A673 (cell line): ENCODE data around the gene HDAC8. TPM values are rescaled to one million over a fixed set of nuclear protein-coding genes. Genes with fewer than 3 reads are reported as not detected.

Source experiments
- BruUV-seq: library from RNA; stranded (reverse); fragments of 400-500 nt; replicated peaks from 2 replicates; lab custom pipeline; 2021; lab: Mats Ljungman, UMichigan
- CTCF ChIA-PET: fragments of 300-600 bp; sonication (Branson Sonifier 250); formaldehyde crosslinking; loops from one replicate; lab custom pipeline; 2022; ENCODE audit warnings: antibody characterized with exemption; lab: Charles Lee
- POLR2A ChIA-PET: fragments of 300-600 bp; sonication (Branson Sonifier 250); formaldehyde crosslinking; loops from one replicate; lab custom pipeline; 2022; ENCODE audit warnings: antibody characterized with exemption; ENCODE audit not compliant: low non-redundant PET; lab: Charles Lee
- DNase-seq: peaks from one replicate; pipeline ENCODE4 v3.0.0-alpha.2; 2015; ENCODE audit warnings: low spot score
- H3K27ac ChIP-seq: fragments of 200-600 bp; sonication (generic); 2 replicates; pipeline ENCODE4 v1.5.1; 2016; ENCODE audit warnings: mixed run types, low read depth, mild to moderate bottlenecking, mixed read lengths, antibody characterized with exemption, low read length; ENCODE audit not compliant: poor library complexity, severe bottlenecking
- H3K27me3 ChIP-seq: fragments of 200-600 bp; sonication (generic); replicated peaks from 2 replicates; pipeline ENCODE4 v1.6.1; 2017; ENCODE audit warnings: mixed run types, low read depth, mild to moderate bottlenecking, mixed read lengths, antibody characterized with exemption, low read length; ENCODE audit not compliant: insufficient read depth, poor library complexity
- H3K36me3 ChIP-seq: fragments of 200-600 bp; sonication (generic); 2 replicates; pipeline ENCODE4 v1.6.1; 2016; ENCODE audit warnings: mixed run types, mild to moderate bottlenecking, mixed read lengths, antibody characterized with exemption, low read length; ENCODE audit not compliant: insufficient read depth, poor library complexity, severe bottlenecking
- H3K4me1 ChIP-seq: fragments of 200-600 bp; sonication (generic); 2 replicates; pipeline ENCODE4 v1.6.1; 2017; ENCODE audit warnings: mixed run types, mild to moderate bottlenecking, mixed read lengths, antibody characterized with exemption, low read length; ENCODE audit not compliant: insufficient read depth, poor library complexity, severe bottlenecking
- H3K4me3 ChIP-seq: fragments of 200-600 bp; sonication (generic); 2 replicates; pipeline ENCODE4 v1.5.1; 2016; ENCODE audit warnings: low read depth, mixed run types, mild to moderate bottlenecking, mixed read lengths, low read length; ENCODE audit not compliant: poor library complexity, severe bottlenecking
- H3K9me3 ChIP-seq: fragments of 200-600 bp; sonication (generic); 2 replicates; pipeline ENCODE4 v1.6.1; 2016; ENCODE audit warnings: mixed run types, low read depth, mild to moderate bottlenecking, mixed read lengths, antibody characterized with exemption, low read length; ENCODE audit not compliant: poor library complexity, severe bottlenecking
- CTCF ChIP-seq: fragments of 300-800, 200-600 bp; sonication (generic); conservative IDR thresholded peaks from 2 replicates; pipeline ENCODE4 v1.5.1; 2017; ENCODE audit warnings: low read depth, mild to moderate bottlenecking, antibody characterized with exemption, low read length, moderate library complexity, mixed read lengths
- EZH2 ChIP-seq: fragments of 200-600 bp; sonication (generic); IDR thresholded peaks from 2 replicates; pipeline ENCODE4 v1.6.1; 2017; ENCODE audit warnings: borderline replicate concordance, low read depth, mild to moderate bottlenecking, mixed read lengths, antibody characterized with exemption, low read length; ENCODE audit not compliant: poor library complexity, severe bottlenecking
- intact Hi-C: fragments of 100-400 bp; cut with micrococcal nuclease; formaldehyde crosslinking; loops from one replicate; pipeline ENCODE4 v1.10.0; 2022; ENCODE audit not compliant: unreplicated experiment
- total RNA-seq: library from RNA; stranded (reverse); gene quantifications from 2 replicates; pipeline ENCODE4 v1.2.3, GENCODE V29; 2021

Gene HDAC8
- total RNA-seq, 1 experiment from 2014 or later = 26.0 TPM

GRCh38 chrX:72393836-72394517, 178.7 kb downstream of the HDAC8 start:
- H3K27me3 ChIP-seq = no peaks in the 10 kb centered on the region
- H3K36me3 ChIP-seq = no peaks in the 10 kb centered on the region
- POLR2A ChIA-PET = no interaction called here
- no peak overlapping the region for H3K4me3 ChIP-seq
- H3K9me3 ChIP-seq = no peaks in the 10 kb centered on the region
- no peak overlapping the region for H3K27ac ChIP-seq
- H3K4me1 ChIP-seq = no peaks in the 10 kb centered on the region
- no peak for DNase-seq
- TF ChIP-seq EZH2 (no peak), CTCF (no peak)
- BruUV-seq = no TSS peak
- intact Hi-C loops = no loop called here
- CTCF ChIA-PET = no interaction called here

GRCh38 chrX:72392816-72393800, 179.5 kb downstream of the HDAC8 start:
- no TSS peak for BruUV-seq
- Histone ChIP-seq H3K27me3 (no peaks in the 10 kb centered on the region), H3K27ac (no peak overlapping the region), H3K36me3 (no peaks in the 10 kb centered on the region), H3K4me1 (no peaks in the 10 kb centered on the region), H3K9me3 (no peaks in the 10 kb centered on the region), H3K4me3 (no peak overlapping the region)
- TF ChIP-seq EZH2 = no peak
- DNase-seq = no peak
- CTCF ChIA-PET = no interaction called here
- intact Hi-C loops = no loop called here
- POLR2A ChIA-PET = no interaction called here

- Histone ChIP-seq H3K4me1 (no peaks in the 10 kb centered on the region), H3K36me3 (no peaks in the 10 kb centered on the region), H3K4me3 (no peak overlapping the region), H3K27ac (no peak overlapping the region), H3K27me3 (no peaks in the 10 kb centered on the region), H3K9me3 (no peaks in the 10 kb centered on the region)
- no peak for DNase-seq
- no TSS peak for BruUV-seq
- POLR2A ChIA-PET = no interaction called here
- intact Hi-C loops = no loop called here
- TF ChIP-seq EZH2 (no peak), CTCF (no peak)
- CTCF ChIA-PET = no interaction called here
Observed at GRCh38 chrX:72392042-72392441, 180.6 kb downstream of the HDAC8 start.
